ENCODE measurements around the gene SOAT2.

The SOAT2 gene, protein sequence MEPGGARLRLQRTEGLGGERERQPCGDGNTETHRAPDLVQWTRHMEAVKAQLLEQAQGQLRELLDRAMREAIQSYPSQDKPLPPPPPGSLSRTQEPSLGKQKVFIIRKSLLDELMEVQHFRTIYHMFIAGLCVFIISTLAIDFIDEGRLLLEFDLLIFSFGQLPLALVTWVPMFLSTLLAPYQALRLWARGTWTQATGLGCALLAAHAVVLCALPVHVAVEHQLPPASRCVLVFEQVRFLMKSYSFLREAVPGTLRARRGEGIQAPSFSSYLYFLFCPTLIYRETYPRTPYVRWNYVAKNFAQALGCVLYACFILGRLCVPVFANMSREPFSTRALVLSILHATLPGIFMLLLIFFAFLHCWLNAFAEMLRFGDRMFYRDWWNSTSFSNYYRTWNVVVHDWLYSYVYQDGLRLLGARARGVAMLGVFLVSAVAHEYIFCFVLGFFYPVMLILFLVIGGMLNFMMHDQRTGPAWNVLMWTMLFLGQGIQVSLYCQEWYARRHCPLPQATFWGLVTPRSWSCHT

DNA sequence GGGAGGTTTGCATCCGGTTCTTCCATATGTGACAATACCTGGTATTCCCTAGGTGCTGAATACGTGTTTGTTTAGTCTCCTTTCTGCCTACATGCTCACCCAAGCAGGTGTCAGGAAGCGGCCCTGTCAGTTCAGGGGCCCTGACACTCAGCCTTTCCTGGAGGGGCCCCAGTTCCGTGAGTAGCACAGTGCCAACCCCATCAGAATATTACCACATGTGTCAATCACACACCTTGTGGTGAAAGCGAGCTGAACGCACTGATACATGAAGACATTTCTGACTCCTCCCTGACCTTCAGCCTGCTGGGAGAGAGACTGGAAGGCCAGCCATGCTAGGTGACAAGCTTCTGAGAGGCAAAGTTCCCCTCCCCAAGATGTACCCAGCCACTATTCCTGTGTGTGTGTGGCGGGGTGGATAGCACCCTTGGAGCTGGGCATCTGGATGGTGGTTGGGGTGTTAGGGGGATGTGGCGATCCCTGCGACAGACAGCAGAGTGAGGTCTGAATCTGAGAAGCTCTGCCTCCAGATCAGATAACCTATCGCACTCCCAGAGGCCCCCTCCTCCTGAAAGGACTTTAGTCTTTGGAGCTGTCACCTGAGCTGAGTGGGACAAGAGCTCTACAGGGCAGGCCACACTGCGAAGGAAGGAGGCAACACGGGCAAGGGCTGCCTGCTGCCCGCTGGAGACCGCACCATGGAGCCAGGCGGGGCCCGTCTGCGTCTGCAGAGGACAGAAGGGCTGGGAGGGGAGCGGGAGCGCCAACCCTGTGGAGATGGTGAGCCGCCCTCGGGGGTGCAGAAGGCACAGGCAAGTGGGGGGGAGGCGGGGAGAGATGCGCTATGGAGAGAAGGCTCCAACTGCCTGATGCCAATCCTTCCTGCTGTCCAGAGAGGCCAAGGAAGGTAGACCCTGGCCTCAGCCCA, at the start of gene SOAT2:
Gene SOAT2, plus strand, starts transcription at position 604 of the 925 bp plus-strand sequence. Its CDS starts 92 bp downstream, at position 696.
- DNase-seq (ENCODE audit: low spot score), result no peak

DNA sequence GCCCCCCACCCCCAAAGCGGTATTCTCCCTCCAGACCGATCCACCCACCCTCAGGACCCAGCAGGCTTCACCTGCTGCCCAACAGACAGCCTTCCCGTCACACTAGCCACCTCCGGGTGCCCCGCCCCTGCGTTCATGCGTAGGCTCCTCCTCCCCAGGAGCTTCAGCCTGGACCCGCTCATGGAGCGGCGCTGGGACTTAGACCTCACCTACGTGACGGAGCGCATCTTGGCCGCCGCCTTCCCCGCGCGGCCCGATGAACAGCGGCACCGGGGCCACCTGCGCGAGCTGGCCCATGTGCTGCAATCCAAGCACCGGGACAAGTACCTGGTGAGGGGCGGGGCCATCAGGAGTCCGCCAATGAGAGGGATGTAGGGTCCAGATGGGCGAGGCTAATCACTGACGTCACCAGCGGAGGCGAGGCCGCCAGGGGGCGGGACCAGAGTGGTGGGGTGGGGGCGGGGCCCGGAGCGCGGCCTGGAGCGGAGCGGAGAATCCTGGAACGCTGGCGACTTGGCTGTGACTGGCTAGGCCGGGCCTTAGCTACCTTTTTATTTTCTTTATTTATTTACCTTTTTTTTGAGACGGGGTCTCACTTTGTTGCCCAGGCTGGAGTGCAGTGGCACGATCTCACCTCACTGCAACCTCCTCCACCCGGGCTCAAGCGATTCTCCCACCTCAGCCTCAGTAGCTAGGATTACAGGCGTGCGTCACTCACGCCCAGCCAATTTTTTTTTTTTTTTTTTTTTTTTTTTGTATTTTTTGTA, 49.0 kb upstream of the SOAT2 start:
- peak; percentile 94 for DNase-seq (ENCODE audit: low spot score)

DNA sequence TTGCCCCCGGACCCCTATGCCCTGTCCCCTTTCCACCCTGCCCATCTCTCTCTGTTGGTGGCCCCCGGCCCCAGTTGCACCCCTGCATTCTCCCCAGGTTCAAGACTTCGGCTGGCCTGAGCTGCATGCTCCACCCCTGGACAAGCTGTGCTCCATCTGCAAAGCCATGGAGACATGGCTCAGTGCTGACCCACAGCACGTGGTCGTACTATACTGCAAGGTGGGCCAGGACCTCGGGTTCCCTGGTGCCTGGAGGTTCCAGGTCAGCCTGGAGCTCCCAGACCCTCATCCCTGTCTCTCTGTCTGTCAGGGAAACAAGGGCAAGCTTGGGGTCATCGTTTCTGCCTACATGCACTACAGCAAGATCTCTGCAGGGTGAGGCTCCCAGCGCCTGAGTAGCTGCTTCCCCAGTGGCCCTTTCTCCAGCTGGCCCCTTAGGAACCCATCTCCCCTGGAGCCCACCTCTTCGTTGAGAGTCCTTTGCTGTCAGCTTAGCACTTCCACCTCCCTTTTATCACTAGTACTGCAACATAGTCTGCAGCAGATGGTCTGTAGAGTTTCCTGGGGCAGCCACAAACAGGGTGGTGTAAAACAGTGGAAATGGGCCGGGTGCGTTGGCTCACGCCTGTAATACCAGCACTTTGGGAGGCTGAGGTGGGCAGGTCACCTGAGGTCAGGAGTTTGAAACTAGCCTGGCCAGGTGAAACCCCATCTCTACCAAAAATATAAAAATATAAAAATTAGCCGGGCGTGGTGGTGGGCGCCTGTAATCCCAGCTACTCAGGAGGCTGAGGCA, 47.6 kb upstream of the SOAT2 start:
- DNase-seq (ENCODE audit: low spot score), result peak; percentile 50

- no peak for DNase-seq (ENCODE audit: low spot score)
Observed at GRCh38 chr12:53056296-53056695, 47.0 kb upstream of the SOAT2 start.

DNA sequence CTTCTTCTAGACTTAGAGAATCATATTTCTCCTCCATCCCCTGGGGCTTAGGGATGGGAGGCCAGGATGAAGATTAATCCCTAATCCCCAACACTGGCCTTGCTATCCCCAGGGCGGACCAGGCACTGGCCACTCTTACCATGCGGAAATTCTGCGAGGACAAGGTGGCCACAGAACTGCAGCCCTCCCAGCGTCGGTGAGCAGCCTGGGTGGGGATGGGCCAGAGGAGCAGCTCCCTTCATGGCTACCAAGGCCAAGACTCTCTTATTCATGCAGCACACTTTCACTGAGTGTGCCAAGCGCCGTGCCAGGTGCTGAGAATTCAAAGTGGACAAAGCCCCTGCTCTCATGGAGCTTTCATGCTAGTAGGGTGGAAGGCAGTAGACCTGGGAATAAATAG, 46.4 kb upstream of the SOAT2 start:
- DNase-seq (ENCODE audit: low spot score), result no peak

DNA sequence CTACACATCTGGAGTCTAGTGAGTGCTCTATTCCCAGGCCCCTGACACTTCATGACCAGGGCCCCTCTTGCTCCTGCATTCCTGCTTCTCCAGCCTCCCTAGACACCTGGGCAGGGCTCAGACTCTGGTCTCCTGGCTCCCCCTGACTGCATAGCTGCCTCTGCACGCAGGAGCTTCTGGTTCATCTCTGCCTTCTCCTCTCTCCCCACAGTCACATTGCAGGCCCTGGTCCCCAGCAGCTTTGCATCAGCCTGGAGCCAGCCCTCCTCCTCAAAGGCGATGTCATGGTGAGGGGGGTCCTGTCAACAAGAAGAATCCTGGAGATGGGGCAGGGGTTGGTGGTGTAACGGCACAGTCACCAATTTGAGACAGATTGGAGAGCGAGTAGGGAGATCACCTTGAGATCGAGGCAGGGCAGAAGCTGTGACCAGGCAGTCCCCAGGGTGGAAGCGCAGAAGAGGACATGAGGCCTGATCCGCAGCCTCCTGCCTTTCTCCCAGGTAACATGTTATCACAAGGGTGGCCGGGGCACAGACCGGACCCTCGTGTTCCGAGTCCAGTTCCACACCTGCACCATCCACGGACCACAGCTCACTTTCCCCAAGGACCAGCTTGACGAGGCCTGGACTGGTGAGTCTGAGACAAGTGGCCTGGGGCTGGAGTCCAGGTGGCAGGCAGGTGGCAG, 45.3 kb upstream of the SOAT2 start:
- no peak for DNase-seq (ENCODE audit: low spot score)

- no peak for DNase-seq (ENCODE audit: low spot score)
Observed at GRCh38 chr12:53058674-53059433, 44.4 kb upstream of the SOAT2 start.

- DNase-seq (ENCODE audit: low spot score), result no peak
Observed at GRCh38 chr12:53059434-53060063, 43.7 kb upstream of the SOAT2 start.

DNA sequence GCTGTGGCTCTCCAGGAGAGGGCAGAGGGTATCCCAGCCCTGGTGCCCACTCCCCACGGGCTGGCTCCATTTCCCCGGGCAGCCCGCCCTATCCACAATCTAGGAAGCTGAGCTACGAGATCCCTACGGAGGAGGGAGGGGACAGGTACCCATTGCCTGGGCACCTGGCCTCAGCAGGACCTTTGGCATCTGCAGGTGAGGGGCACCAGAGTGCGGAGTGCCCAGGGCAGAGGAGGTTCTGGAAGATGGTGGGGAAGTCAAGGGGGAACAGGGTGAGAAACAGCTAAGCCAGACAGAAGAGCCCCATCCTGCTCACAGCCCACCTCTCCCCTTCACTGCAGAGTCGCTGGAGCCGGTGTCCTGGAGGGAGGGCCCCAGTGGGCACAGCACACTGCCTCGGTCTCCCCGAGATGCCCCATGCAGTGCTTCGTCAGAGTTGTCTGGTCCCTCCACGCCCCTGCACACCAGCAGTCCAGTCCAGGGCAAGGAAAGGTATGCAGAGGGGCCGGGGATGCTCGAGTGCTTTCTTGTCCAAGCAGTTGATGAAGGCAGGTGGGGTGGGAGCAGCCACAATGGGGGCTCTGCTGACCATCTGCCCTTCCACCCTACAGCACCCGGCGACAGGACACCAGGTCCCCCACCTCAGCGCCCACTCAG, 43.1 kb upstream of the SOAT2 start:
- peak; percentile 66 for DNase-seq (ENCODE audit: low spot score)

DNA sequence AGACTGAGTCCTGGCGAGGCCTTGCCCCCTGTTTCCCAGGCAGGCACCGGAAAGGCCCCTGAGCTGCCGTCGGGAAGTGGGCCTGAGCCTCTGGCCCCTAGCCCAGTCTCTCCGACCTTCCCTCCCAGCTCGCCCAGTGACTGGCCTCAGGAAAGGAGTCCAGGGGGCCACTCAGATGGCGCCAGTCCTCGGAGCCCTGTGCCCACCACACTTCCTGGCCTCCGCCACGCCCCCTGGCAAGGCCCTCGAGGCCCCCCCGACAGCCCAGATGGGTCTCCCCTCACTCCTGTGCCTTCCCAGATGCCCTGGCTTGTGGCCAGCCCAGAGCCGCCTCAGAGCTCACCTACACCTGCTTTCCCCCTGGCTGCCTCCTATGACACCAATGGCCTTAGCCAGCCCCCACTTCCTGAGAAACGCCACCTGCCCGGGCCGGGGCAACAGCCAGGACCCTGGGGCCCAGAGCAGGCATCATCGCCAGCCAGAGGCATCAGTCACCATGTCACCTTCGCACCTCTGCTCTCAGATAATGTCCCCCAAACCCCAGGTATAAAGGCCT, 42.5 kb upstream of the SOAT2 start:
- no peak for DNase-seq (ENCODE audit: low spot score)

DNA sequence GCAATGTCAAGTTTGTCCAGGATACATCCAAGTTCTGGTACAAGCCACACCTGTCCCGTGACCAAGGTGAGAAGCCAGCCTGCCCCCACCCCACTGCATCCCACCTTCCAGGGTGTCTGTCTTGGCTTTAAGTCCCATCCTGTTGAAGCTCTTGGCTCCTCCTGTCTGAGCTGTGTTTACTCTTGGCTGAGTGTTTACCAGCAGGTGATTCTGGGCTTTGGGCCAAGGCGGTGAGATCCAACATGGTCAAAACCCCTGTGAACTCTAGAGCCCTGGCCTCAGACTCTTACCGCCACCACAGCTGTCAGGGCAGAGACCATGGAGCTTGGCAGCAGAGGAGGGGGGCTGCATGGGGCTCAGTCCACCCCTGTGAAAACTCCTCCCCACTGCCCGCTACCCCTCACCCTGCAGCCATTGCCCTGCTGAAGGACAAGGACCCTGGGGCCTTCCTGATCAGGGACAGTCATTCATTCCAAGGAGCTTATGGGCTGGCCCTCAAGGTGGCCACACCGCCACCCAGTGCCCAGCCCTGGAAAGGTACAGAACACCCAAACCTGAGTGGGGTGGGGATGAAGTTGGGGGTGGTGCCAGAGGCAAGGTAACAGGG, 41.8 kb upstream of the SOAT2 start:
- DNase-seq (ENCODE audit: low spot score), result no peak

- no peak for DNase-seq (ENCODE audit: low spot score)
Observed at GRCh38 chr12:53062011-53062961, 41.0 kb upstream of the SOAT2 start.

DNA sequence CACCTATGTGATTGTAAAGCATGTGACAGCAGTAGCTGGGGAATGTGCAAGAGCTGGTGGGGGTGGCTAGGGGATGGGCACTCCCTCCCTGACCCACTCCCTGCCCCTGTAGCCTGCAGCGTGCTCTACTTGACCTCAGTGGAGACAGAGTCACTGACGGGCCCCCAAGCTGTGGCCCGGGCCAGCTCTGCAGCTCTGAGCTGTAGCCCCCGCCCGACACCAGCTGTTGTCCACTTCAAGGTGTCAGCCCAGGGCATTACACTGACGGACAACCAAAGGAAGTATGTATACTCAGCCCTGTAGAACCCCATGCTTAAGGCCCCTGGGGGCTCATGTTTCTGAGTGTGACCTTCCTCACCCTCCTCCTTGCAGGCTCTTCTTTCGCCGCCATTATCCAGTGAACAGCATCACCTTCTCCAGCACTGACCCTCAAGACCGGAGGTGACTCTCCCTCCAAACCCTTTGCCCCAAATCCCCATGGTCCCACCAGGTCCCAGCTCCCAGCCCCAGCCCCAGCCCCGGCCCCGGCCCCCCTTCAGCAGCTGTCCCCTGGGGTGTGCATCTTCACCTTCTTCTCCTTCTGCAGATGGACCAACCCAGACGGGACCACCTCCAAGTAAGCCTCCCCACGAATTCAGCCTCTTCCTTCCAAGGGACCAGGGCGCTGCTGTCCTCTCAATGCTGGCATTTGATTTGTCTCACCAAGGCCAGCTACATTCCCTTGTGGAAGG, 40.1 kb upstream of the SOAT2 start:
- DNase-seq (ENCODE audit: low spot score), result peak; percentile 50

DNA sequence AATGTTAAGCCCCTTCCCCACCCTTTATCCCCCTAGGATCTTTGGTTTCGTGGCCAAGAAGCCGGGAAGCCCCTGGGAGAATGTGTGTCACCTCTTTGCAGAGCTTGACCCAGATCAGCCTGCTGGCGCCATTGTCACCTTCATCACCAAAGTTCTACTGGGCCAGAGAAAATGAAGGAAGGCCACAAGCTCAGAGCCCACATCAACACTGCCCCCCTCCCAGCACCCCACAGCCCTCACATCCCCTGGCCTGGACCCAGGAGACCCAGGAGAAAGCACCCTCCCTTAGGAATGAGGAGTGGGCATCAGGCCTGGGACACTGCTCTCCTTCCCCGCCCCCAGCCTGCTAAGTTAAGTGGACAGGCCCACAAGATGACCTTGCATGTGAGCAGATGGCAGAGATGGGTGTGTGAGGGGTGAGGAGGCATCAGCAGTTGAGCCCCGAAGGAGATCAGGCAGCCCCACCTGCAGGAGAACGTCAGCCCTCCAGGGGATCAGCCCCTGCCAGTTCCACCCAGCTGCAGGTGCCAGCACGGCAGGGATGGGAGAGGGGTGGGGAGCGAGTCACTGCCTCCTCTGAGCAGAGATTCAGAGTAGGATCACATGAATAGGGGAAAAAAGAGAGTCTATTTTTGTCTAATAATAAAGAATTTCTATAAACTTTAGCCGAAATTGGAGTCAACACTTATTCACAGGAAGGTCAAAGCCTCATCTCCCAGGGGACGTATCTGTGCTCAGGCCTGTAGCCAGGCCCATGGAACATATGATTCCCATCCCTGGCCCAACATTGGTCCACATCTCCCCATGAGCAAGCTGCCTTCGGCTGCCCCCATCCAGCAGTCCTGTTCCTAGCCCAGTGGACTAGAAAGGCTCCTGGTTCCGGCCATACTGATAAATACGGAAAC, 39.3 kb upstream of the SOAT2 start:
- DNase-seq (ENCODE audit: low spot score), result peak; percentile 67

Data from left forelimb (tissue), 1 donor.